NCI-H1694 treated with DMSO at 0.1 percent for 48 hours (cell line): Measurements from ENCODE around the gene DAB2.
A peak's percentile ranks its signal among the peaks of the same experiment; 100 is the strongest.

Source experiments
- DNase-seq: peaks from one replicate; lab custom pipeline; 2025; lab: John Stamatoyannopoulos, UW

The DAB2 gene

DNA sequence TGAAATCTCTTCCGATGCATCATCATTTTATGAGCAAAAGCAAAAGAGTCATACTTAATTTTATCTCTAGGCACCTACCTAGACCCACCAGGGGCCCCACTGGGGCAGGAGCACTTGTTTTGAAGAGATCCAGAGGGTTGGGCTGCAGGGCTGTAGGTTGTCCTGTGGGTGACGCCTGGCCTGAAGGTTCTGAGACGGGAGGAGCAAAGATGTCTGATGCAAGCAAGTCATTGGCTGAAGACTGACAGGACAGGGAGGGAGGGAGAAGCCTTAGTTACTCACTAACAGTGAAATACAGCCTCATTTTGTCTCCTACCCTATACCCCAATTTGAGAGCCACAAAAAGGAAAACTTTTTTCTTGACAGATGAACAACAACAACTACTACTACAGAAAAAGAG lies 43.4 kb downstream of the DAB2 start:
- no peak for DNase-seq

DNA sequence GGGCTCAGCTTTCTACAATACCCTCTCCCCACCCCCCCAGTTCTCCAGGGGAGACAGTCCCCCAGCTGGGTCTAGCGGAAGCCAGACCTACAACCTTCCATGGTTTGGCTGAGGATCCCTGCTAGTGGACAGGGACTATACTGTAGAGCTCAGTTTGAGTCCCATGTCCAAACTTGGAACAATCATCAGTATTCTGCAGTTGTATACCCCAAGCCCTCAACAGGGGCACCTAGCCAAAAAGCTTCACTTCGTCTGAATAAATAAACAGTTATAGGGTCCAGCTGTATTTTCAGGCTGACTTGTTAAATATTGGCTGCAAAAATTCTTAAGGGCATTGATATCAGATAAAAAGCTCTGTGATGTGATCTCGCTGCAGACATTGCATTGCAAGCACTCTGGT lies 45.1 kb downstream of the DAB2 start:
- no peak for DNase-seq

DNA sequence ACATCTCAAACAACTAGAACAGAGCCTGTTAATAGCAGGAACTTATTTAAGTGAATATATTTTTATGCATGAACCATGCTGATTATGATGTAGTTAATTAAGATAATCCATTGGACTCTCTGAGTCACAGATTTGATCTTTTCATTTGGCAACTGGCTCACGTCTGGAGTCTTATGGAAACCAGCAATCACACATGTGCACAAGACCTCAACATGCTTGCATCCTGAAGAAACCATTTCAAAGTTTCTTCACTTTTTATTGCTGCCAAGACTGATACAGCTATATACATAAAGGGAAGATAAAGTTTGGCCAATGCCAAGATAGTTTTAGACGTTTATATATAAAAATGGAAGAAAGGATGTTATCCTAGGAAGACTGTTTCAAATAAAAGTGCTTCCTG lies 47.2 kb downstream of the DAB2 start:
- DNase-seq: no peak

DNA sequence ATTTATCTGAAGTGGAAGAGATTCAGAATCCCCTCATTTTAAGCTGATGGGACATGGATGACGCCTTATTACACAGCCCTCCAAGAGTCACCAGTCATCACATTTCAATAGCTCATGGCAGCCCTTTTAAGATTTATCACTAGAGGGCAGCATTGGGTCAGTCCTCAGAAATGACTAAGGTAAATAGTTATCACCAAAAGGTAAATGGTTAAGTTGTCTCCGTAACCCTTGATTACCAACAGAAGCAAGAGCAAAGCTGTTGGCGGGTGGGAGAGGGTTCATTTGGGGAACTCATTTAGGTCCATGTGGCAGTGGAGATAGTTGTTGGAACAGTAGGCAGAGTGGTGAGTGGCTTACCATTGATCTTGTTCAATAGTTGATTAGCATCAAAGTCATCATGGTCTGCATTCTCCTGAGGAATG lies 48.5 kb downstream of the DAB2 start:
- peak; percentile 16 for DNase-seq

DNA sequence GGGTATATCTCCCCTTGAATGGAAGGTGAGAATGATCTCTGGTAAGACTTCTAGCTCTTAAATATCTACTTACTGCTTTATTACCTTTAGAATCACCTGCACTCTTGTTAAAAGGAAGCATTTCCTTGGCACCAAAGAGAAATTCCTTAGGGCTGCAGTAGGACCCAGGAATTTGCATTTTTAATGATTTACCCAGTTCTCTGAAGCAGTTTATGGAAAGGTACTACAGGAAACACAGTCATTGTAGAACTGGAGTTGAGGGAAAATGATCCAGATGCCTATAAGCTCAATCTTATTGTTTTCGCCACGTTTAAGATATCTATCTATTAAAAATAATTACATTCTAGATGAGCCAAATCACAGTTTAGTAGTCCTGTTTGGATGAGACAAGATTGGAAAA lies 51.0 kb downstream of the DAB2 start:
- DNase-seq: no peak

DNA sequence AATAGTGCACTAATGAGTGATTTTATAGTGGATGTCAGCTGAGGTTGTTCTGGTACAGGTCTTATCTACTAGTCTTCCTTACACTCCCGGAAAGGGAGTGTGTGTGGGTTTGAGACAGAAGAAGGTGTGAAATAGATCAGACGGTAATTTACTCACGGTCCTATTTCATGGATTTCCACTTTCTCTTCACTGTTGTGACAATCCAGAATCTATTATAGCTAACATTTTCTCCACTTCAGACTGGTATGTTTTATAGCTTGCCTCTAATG lies 53.5 kb downstream of the DAB2 start:
- no peak for DNase-seq

DNA sequence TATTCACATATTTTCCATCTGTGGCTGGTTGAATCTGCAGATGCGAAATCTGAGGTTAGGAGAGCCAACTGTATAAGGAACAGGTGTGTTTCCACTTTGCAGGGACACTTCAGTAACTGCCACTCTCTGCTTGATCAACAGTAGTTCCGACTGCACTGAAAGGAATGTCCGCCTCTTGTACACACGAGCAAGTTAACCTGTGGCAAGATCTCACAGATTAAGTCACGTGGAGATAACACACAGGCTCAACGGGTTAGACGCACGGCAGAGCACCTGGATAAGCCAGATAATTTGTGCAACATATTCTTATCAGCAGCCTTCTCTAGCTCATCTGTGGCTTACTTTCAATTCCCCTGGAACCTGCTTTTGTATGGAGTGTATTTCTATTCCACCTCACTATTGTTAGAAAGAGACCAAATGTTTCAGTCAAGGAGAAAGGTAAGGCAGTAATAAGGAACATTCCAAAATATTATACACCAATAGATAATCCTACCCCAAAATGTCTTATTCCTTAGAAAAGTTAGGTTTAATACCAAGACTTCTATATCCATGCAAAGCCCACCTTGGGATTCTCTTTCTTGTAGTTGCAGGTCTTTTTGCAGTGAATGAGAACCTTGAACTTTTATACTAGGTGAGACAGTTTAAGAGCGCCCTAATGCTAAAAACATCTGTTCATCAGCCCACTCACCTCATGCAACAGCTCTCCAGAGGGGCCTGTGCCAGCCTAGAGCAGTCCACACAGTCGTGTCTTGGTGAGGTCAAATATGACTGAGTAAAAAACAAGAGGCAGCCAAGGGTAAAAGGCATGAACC lies 54.0 kb downstream of the DAB2 start:
- DNase-seq: no peak

DNA sequence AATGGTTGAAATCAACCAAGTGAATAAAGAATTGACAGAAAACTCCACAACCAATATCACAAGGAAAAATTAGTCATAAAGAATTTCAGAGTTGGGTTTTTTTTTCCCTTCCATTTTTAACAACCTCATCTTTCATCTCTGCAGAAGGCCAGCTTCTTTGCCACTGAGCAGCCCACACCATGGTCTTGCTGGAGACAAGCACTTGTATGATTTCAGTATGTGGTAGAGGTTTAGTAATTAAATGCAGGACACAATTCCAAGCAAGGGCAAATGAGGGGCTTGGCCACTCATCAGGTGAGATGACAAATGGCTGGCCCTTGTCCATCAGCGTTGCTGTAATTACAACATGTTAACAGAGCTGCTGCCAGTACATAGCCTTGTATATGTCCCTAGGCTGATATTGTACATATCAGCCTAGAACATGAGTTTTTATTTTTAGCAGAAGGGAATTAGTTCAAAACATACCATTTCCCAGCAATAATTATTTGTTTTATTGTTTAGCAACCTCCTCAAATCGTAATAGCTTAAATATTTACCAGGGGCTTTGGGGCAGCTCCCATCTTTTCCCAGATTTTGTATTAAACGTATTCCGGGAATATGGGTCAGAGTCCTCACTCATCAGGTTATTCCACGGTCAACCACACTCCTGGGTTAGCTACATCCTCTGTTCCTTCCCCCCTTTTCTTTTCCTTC lies 55.5 kb downstream of the DAB2 start:
- DNase-seq: no peak

DNA sequence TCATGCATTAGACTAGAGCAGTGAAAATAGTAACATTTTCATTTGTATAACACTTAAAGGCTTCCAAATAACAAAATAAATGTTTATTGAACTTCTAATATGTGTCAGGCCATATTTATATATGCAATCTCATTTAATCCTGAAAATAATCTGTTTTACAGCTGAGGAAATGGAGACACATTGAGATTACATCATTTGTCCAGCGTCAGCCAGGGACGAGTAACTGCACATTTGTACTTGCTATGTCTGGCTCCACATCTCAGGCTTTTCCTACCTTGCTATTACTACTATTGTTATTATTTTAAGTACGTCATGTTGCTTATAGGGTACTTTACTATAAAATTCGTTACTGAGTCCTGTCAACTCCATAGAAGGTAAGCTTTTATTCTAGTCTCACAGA lies 56.7 kb downstream of the DAB2 start:
- DNase-seq: no peak

DNA sequence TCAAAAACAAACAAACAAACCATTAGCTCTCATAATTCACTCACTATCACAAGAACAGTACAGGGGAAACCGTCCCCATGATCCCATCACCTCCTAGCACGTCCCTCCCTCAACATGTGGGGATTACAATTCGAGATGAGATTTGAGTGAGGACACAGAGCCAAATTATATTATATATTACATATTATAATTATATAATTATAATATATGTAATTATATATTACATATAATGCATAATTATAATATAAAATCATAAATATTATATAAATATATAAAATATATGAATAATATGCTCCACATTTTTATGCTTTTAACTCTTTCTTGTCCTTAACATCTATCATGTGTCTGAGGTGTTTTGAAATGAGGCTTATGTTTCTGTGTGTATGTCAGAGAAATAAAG lies 57.1 kb downstream of the DAB2 start:
- no peak for DNase-seq

DNA sequence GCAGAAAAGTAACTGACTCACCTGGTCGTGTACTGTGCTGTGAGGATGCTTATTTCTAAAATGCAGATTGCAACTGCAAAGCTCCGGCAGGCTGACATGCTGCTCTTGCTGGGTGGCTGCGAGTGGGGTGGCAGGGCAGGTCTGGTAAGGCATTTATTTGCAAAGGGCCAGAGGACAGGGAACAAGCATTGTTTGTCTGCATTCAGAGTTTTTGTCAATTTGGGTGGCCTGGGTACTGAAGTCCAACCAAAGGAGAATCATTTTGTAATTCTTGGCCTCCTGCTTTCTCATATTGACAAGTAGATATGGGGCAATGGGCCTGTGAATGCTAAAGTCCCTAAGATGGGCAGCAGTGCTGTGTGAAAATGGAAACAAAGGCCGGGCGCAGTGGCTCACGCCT lies 60.4 kb downstream of the DAB2 start, which contains the start of gene C9:
Gene C9, minus strand, starts transcription at position 129 of the 400 bp plus-strand sequence. Its CDS starts 31 bp downstream, at position 98.
- no peak for DNase-seq

DNA sequence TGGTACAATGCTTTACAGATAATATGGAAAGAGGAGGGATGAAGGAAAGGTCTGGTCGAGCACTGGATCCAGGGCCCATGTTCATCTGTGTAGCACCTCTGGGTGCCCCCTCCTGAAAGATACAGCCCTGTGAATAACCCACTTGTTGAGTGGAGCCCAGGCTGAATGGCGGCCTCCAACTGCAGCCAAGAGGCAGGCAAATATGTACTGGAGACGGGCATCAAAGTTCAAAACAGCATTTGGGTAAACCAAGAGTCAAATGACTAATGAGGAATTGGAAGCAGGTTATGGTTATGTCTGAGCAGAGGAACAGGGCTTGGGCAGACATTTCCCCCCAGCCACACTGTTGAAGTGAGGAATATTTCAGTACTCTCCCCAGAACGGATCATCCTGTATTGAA lies 61.6 kb downstream of the DAB2 start:
- DNase-seq: no peak

DNA sequence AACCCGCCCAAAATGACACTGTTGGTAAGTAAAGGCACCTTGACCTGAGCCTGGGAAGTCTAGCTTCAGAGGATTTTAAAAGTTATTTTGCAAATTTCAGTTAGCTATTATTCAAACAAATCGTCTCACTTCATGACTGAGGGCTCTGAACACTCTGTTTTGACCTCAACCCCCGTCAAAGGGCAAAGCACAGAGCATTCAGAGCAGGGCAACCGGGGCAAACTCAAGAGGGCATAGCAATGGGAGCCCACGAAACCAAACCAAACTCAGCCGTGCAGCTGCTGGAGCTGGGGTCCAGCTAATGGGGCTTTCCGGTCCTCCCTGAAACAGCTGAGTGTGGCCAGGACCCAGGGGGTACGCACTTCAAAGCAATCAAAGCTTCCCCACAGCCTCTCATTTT lies 62.1 kb downstream of the DAB2 start:
- no peak for DNase-seq

DNA sequence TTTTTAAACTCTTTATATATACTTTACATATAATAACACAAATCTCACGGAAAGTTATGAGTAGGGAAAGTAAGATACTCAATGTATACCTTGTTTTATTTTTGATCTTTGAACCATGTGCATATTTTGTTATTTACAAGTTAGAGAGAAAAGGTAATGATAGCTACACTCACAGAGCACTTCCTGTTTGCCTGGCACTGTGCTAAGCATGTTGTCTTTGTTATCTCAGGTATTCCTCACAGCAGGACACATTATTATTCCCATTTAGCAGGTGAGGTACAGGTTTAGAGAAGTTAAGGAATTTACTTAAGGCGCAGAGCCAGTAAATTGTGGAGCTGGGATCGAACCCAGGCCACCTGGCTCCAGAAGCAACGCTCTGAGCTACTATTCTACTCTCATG lies 63.5 kb downstream of the DAB2 start:
- DNase-seq: no peak

DNA sequence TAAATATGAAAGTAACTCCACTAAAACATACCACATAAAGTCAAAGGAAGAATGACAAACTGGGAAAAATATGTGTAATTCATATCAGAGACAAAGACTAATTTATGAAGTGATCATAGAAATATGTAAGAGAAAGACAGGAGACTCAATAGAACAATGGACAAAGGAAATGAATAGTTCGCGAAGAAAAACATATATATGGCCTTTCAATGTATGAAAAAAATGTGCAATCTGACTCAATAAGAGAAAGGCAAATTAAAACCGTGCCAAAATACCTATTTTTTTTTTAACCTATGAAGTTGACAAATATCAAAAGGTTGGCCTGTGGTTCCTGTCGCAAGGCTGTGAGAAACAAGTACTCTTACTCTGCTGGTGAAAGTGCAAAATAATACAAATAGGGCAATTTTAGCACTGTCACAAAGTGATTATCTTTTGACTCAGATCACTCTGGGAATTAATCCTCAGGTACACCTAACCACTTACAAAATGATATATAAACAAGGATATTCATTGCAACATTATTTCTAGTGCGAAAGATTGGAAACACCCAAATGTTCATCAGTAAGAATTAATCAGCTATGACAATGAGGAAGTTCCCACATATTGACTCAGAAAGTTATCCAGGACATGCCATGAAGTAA lies 64.2 kb downstream of the DAB2 start:
- no peak for DNase-seq

DNA sequence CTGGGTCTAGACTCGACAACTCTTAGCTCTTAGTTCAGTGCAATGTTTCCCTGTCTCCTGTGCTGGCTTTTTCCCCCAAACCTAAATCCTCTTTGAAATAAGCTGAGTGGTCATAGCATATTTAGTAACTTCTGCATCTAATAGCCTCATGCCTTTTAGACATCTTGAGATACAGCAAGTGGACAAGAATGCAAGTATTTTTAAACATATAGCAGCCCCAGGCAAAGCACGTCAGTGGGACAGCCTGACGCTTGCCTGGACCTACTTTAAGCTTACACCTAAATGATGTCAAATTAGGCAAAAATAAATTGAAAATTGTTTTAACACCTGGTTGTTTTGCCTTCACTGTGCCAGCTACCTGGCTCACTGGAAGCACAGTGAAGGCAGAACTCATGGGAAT lies 68.5 kb downstream of the DAB2 start:
- DNase-seq: no peak

DNA sequence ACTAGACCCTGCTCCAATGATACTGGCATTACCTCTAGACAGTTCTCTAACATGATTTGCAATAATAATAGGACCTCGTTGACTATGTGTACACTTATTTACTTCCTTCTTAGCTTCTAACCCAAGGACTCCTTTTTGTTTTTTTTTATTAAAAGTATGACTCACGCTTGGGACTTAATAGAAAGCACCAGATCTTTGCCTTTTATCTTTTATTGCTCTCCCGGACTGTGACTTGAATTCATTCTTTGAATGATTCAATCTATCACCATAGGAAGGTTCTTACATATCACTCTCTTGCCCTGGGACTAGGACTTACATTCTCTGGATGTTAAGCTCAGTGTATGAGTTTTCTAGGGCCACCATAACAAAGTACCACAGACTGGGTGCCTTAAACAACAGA lies 69.5 kb downstream of the DAB2 start:
- no peak for DNase-seq

DNA sequence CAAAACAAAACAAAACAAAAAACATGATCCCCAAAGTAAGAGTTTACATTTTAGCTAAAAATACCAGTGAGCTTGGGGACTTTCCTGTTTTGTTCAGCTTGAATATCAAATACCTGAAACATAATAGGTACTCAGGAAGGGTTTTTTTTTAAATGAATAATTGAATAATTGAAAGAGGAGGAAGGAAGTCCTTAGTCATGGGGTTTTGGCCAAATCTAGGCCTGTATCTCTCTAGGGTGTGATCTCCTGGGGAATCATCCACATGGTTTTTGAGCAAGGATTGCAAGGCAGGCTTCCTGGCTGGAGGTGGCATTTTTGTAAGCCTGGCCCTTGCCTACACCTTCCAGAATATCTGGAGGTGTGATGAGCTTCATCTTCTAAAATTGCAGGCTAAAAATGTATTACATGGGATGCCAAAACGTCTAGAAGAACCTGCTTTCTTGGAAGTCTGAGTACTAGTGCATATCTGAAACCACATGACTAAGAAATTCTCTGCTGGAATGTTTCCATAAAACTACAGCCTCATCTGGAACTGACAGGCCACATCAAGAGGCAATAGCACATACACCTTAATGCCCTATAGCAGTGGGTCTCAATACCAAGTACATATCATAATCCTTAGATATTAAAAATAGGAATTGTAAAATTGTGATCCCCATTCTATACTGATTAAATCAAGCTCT lies 70.9 kb downstream of the DAB2 start:
- DNase-seq: no peak

DNA sequence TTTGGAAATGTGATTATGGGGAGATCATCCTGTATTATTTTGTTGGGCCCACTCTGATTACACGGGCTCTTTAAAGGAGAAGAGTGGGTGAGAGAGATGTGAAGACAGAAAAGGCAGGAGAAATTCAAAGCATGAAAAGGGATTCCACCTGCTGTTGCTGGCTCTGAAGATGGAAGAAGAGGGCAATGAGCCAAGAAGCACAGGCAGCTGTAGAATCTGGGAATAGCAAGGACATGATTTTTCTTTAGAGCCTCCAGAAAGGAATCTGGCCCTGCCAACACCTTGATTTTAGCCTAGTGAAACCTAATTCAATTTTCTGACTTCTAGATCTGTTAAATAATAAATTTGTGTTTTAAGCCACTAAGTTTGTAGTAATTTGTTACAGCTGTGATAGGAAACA lies 71.8 kb downstream of the DAB2 start:
- DNase-seq: no peak

DNA sequence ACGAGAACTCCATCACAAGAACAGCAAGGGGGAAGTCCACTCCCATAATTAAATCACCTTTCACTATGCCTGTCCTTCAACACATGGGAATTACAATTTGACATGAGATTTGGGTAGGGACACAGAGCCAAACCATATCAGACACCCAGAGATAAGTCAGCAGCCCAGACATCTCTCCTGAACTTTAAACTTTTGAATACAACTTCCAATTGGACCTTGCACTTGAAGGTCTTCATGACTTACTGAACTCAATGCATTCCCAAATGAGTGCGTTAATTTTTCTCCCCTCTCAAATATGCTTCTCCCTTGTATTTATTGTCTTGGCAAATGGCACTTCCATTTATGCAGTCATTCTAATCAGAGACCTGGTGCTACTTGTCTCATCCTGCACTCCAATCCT lies 72.6 kb downstream of the DAB2 start:
- DNase-seq: no peak

DNA sequence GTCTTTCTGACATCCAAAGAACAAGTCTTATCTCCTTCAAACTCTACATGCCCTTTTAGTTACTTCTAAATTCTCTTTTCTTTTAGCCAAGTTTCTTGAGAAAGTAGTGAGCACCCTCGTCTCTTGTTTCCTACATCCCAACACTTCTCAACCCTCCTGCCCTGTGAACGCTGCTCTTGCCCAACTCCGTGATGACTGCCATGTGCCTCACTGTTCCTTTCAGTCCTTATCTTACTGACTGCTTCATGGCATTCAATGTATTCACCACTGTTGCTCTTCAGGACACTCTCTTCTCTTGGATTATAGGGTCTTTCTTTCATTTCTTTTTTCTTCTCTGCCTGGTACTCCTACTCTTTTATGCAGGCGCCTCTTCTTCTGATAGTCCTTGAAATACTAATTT lies 75.3 kb downstream of the DAB2 start:
- no peak for DNase-seq

DNA sequence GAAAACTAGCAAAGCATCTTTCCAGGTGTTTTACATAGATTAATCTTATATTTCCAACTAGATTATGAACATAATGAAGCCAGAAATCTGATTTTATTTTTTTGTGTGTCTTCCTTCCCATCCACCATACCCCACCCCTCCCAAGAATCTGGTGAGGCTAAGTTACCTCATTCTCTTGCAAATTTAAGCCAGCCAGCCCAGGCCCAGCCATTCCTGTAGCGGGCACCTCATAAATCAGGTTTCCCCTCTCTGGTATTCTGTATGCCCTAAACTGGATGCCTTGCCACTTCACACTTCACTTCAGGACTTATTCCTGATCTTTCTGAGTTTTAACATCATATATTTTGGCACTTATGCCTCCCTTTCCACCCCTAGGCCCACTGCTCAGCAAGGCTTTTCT lies 82.3 kb downstream of the DAB2 start:
- no peak for DNase-seq

DNA sequence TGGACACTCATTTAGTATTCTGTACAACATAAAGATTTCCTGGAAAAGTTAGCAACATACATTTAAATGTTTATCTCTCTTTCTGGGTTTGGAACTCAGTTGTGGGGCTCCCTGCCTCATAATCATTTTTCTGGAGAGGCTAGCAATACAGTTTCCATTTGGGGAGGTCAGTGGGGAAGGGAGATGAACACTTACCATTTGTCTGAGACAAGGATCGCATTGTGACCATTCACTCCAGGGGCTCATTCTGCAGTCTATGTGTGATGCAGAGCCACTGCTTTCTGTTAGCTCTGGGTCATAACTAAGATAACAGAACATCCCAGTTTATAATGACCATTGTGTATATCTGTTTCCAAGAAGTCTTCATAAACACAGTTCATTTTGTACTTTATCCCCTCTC lies 82.9 kb downstream of the DAB2 start:
- DNase-seq: no peak
